NCI-H345 (cell line): ENCODE measurements around the gene GOSR1.
"Not testable (repeated sequence)": the region's sequence is repeated elsewhere in the genome, so short reads cannot be mapped to it uniquely, and the experiment has no call there.

Source experiments
- DNase-seq: peaks from one replicate; lab custom pipeline; 2025; lab: John Stamatoyannopoulos, UW

Gene GOSR1

DNA sequence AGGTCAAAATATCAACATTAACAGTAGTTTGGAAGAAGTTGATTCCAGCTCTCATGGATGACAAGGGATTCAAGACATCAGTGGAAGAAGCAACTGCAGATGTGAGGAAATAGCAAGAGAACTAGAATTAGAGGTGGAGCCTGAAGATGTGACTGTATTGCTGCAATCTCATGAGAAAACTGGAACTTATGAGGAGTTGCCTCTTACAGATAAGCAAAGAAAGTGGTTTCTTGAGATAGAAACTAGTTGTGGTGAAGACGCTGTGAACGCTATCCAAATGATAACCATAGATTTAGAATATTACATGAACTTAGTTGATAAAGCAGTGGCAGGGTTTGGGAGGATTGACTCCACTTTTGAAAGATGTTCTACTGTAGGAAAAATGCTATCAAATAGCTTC lies 67.8 kb downstream of the GOSR1 start:
- no peak for DNase-seq

DNA sequence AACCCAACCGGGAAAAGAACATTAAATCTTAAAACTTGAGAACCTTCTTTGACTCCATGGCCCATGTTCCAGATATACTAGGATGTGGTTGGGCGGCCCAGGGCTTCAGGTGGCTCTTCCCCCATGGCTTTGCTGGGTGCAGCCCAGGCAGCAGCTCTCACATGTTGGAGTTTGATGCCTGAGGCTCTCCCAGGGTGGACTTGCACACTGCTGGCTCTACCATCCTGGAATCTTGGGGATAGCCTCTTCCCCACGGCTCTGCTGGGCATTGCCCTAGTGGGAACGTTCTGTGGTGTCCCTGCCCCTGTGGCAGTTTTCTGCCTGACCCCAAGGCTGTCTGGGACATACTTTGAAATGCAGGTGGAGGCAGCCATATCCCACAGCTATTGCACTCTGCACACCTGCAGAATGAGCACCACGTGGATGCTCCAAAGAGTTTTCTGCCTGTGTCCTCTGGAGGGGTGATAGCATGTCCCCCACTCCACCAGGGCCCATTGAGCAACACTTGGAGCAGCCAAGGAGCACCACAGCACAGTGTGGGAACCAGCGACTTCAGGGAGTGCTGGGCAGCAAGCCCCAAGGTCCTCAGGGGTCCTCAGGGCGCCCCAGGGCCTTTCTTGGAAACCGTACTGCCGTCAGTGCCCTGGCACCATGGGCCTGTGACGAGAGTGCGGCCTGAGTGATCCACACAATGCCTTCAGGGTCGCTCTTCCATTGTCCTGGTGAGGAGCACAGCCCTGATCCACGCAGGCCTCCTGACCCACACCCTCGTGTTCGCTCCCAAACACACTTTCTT lies 70.8 kb downstream of the GOSR1 start:
- no peak for DNase-seq

DNA sequence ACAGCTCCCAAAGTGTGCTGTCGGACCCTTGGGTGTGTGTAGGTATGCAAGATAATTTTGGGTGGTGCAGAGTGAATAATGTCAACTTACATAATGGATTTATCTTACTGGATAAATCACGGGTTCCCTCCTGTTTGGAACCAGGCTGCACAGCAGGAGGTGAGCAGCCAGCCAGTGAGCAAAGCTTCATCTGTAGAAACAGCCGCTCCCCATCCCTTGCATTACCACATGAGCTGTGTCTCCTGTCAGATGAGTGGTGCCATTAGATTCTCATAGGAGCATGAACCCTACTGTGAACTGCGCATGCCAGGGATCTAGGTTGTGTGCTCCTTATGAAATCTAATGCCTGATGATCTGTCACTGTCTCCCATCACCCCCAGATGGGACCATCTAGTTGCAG lies 72.0 kb downstream of the GOSR1 start:
- not testable (repeated sequence) for DNase-seq

DNA sequence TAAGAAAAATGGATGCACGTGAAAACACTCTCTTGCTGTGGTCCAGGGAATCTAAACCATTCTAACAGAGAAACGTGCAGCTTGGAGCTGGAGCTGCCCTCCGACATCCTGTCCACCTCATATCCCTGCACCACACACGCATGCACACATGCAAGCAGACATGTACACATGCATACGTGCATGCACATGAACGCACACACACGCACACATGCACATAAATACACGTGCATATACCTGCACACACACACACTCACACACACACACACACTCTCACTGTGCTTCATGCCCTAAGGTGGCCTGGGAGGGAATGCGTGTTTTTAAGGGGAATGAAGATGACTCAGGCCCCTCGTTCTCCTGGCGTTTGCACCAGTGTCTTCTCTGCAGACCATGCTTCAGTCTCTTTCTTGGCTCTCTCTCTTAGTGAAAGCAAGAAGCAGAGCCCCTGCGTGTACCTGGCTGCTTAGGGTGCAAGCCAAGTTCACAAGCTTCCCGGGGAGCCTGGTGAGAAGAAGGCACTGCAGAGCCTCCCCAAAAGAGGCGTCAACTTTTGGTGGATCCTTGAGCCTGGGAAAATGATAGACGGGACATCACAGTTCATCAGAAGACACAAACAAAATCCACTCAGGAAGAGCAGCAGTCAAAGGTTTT lies 72.8 kb downstream of the GOSR1 start:
- no peak for DNase-seq

DNA sequence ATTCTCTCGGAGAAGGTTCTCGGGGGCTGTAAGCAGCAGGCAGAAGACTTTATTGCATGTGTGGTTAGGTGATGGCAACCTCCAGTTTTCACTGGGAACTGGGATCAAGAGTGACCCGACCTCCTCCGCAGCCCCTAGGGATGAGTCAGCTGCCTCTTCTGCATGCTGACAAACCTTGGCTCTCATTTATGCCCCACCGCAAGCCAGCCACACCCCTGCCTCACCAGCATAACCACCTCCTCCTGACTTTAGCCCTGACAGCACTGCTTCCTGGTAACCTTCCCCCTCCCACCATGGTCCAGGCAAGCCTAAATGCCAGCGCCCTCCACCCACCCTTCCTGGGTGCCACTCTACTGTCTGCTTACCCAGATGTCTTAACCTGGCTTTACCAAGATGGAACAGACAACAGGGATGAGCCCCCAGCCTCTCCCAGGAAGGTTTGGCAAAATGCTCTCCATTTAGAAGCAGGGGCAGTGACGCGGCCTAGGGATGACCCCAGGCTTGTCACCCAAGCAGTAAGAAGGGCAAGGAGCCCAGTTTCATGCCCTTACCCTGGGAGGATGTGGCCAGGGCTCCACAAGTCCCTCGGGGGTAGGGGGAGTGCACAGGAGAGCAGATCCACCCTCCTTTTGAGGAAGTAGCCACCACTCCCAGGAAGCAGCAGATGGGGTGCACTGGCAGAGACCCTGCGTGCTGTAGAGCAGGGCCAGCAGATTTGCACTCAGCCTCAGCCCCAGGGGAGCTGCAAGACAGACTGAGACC lies 73.5 kb downstream of the GOSR1 start:
- DNase-seq, result no peak

DNA sequence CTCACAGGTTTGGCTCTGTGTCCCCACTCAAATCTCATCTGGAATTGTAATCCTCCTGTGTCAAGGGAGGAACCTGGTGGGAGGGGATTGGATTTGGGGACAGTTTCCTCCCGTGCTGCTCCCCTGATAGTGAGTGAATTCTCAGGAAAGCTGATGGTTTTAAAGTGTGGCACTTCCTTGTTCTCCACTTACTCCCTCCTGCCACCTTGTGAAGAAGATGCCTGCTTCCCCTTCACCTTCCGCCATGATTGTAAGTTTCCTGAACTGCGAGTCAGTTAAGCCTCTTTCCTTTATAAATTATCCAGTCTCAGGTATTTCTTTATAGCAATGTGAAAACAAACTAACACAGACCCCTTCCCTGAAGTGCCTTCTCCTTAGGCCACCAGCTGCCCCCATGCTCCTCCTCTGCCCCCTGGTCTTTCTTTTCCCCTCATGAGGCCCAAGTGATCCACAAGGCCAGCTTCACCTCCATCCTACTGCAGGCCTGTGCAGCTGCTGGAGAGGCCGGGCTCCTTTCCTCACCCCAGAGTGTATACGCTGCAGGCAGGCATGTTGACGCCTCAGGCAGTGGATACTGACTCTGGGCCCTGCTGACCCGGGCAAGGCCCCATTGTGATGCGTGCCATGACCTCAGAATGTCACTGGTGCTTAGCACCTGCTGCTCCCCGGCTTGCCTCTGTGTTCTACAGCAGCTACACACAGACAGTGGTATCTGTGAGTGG lies 74.2 kb downstream of the GOSR1 start:
- not testable (repeated sequence) for DNase-seq

DNA sequence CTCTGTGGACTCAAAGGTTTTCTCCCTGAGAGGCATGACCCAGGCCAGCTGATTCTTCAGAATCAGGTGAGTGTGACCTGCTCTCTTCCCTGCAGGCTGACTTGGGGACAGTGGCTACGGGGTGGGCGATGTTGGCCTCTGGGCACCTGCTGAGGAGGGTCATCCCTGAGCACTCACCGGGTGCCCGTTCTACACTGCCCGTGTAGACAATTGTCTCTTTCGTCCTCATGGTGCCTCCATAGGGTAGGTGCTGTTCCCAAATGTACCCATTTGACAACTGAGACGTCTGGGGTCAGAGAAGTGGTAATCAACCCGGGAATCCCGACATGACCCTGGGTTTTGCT lies 74.8 kb downstream of the GOSR1 start:
- no peak for DNase-seq

DNA sequence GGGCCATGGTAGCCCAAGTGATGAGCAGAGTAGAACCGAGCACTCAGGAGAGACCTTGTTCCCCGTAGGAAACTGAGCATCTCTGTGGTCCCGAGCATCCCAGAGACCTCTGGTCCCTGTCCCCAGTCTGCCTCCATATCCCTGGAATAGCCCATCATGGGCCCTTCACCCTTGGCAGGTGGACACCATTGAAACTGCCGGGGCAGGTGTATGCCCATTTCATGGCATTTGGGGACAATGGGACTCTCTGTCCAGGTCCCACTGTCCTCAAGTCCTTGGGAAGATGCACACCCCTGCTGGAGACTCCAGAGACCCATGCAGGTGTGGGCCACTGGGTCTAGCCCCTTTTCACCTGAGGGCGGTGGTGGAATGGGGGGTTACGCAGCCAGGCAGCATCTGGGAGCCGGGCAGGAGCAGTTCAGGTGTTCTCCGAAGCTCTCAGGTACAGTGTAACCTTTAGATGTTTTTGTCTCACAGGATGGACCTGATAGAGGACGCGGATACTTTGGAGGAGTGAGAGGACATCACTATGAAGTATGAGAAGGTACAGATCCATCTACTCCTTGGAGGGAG lies 75.9 kb downstream of the GOSR1 start:
- no peak for DNase-seq

DNA sequence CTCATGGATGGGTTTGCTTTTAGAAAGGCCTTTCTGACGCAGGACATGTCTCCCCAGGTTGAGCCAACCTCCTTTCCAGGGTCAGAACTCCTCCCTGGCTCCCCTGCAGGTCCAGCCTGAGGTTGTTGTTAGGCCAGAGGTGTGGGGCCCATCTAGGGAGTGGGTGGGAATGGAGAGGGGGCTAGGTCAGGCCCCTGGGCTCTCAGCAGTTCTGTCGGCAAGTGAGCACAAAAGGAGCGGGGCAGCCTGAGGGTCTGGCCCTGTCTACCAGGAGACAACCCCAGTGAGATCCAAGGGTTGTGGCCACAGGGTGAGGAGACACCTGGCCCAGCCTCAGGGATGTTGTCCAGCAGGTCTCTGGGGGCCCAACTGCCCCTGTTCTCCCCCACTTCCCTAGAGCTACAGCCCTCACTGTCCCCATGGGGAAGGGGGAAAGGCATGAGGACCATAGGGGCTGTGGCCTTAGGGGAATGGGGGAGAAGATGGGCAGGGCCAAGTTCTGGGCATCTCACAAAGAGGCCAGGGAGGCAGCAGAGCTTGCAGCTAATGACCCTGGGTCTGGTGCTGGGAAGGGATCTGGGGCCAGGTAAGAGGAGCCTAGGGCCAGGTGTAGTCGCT lies 76.7 kb downstream of the GOSR1 start:
- not testable (repeated sequence) for DNase-seq

DNA sequence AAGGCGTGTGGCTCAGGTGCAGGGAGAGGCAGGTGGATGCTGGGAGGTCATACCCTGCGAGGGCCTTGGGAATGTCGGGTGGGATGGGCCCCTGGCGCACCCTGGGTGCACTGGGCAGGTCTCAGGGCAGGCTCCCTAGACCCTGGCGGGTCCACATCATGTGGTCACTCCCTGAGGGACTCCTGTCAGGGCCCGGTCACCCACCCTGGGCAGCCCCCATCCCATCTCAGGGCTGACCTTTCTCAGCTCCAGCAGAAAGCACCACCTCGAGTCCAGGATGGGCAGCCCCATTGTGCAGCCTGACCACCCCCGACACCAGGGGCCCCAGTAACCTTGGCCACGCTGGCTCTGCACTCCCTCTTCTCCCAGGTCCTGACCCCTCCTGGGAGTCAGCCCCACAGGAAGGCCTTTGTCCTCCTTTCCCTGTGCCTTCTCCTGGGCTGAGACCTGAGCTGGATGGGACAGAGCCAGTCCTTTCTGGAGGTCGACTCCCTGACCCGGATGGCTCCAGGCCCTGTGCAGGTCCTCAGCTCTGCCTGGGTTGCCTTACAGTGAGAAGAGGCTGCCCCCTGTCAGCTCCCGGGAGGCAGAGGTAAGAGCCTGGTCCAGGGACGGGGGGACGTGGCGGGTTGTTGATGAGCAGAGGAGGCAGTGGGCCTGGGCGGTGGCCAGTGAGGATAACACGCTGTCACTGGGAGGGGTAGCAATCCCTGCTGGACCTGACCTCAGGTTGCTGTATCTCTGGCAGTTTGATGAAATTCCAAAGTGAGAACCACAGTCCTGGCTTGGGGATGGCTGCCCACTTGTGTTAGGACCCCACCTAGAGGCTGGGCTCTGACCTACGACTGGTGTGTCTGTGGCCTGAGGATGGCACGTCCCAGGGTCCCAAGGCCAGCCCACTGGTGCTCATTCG lies 77.9 kb downstream of the GOSR1 start:
- peak; percentile 3 for DNase-seq

DNA sequence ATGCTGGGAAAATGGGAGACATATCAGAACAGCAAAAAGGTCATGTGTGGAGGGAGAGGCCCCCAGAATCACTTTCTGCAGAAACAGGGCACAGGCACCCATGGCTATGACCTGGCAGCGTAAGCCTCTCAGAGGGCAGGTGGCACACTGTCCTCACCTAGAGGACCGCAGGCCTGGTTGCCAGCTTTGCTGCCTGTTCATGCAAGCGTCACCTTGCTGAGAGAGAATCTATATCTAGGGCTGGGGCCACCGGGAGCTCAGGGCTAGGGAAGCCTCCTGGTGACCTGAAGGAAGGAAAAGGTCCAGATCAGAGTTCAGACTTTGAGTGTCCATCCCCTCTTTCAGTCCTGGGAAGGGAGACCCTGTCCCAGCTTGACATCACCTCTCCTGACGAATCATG lies 78.7 kb downstream of the GOSR1 start:
- no peak for DNase-seq

DNA sequence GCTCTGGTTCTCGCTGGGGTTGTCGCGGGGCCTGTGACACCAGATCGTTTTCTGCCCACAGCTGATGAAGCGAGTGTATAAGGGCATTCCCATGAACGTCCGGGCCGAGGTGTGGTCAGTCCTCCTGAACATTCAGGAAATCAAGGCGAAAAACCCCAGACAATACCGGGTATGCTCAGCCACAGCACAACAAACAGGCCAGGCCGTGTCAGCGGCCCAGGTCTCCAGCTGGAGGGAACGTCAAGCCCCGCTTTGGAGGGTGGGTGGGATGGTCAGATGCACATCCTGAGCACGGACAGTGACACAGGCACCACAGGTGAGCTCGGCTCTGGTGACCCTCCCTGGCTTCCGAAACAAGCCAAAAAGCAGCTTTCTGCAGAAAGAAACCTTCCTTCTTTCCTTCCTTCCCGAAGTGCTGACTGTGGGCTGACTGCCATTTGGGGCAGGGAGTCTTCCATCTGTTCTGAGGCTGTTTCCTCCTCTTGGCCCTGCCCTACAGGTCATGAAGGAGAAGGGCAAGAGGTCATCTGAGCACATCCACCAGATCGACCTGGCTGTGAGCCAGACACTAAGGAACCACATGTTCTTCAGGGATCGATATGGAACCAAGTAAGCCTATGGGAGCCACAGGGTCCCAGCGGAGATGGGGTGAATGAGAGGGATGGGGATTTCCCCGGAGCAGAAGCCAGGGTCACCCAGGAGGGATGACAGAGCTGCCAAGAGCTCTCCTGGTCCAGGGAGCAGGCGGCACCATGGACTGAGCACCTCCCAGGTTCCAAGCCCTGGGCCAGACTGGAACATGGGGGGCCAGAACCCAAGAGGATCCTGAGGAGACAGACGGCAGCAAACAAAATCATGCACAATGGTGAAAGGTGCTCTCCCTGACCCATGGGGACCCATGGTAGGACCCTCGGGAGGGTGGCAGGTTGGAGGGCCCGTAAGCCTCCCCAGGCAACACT lies 79.4 kb downstream of the GOSR1 start:
- DNase-seq, result no peak

DNA sequence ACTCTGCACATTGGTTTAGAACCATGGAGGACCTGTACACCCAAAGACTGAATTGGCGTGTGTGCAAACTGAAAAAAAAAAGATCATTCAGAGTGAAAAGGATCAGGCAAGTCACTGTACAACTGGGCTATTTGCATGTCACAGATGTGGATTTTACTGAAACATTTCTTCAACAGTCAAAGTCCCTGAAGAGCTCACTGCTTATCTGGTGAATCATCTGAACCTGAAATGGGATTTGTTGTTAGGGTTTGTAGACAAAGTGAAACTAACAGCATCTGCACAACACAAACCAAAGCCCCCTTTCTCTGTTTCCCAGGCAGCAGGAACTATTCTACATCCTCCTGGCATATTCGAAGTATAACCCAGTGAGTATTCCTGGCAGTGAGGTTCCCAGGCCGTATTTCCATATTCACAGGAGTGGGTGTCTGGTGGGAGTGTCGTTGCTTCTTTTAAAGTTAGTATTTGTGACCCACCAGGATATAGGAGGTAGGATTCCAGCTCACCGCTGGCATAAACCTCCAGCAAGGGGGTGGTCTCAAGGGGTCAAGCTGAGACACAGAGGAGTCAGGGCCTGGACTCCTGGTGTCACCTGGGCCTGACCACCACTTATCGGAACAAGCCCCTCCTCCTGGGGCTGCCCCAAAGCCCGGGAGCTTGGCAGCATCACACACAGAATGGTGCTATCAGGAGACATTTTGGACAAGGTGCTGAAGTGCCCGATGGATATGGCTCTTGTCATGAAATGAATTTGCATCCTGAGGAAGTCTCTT lies 80.9 kb downstream of the GOSR1 start:
- DNase-seq, result no peak

DNA sequence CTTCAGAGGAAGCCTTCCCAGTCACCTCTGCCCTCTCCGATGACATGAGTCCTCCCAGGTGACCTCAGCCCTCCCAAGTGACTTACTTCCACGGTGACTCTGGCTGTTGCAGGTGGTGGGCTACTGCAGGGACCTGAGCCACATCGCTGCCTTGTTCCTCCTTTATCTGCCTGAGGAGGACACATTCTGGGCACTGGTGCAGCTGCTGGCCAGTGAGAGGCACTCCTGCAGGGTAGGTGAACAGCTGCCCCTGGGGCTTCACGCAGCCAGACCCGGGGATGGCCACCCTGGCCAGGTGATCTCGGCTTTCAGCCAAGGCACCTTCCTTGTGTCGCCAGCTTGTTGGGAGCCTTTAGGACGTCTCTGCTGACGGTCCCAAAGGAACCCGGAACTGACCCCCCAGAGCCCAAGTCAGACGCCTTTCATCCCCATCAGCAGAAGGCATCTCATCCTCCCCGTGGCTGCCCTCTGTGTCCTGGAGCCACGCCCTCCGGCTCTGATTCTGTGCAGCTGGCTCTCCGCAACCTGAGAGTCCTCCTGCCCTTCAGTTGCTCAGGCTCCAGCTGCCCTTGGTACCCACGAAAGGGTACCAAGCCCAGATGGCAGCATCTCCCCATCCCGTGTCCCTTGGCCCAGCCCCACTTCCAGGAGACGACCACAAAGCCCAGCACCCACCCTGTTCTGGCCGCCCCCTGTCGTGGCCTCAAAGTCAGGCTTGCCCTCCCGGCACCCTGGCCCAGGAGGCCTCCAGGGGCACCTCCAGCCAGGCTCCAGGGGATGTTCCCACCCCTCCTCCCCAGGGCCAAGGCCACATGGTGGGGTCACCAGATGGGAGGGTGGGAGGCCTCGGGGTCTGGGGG lies 81.7 kb downstream of the GOSR1 start:
- DNase-seq, result no peak

DNA sequence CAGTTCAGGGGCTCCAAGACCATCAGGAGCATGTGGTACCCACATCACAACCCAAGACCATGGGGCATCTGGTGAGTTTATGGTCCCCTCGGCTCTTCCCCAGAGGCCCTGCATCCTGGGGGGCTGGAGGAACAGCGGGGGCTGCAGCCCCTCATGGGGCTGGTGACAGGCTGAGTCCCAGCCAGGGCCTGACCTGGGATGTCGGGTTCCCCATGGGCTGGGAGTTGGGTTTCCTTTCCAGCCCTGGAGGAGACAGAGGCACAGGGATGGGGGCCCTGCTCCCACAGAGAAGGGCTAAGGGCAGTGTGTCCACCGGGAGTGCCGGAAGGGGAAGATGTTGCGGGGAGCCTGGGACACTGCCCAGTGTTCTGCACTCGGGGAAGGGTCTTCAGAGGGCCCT lies 82.4 kb downstream of the GOSR1 start:
- no peak for DNase-seq

DNA sequence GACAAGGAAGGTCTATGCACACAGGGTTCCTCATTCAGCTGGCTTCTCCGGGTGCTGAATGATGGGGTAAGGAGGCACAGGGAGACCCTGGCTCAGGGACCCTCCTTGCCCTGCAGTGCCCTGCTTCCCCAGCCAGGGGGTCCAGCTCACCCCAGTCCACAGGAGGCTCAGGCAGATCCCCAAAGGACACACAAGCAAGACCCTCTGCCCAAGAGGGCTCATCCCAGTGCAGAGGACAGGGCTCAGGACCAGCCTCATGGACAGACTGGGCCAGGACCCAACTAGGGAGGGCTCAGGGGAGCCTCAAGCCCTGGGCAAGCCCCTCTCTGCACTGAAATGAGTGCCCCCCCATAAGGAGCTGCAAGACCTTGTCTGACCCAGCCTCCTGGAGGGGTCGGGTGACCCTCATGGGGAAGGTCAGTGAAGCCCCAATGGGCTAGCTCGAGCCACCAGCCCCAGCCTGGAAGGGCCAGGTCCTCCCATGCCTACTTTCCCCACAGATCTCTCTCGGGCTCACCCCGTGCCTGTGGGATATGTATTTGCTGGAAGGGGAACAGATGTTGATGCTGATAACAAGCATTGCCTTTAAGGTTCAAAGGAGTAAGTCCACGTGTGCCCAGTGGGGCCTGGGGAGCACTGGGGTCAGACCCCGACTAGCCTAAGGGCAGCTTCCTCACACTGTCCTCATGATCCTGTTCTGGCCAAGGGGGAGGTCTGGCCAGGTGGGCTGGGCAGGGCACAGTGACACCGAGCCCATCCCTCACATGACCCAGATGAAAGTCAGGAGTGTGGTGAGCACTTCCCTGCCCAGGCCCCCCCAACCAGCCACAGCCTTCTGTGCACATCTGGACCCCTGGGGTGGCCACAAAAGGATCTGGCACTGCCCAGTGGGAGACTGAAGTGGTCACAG lies 83.2 kb downstream of the GOSR1 start:
- not testable (repeated sequence) for DNase-seq

DNA sequence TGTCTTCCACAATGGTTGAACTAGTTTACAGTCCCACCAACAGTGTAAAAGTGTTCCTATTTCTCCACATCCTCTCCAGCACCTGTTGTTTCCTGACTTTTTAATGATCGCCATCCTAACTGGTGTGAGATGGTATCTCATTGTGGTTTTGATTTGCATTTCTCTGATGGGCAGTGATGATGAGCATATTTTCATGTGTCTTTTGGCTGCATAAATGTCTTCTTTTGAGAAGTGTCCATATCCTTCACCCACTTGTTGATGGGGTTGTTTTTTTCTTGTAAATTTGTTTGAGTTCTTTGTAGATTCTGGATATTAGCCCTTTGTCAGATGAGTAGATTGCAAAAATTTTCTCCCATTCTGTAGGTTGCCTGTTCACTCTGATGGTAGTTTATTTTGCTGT lies 84.6 kb downstream of the GOSR1 start:
- not testable (repeated sequence) for DNase-seq
